Measurements from ENCODE around the gene ASAP3. TPM values are rescaled to one million over a fixed set of nuclear protein-coding genes. Genes with fewer than 3 reads are reported as not detected.

The ASAP3 gene
- total and polyA plus RNA-seq, 8 donors, result 24.9 to 228 (median 30.5) TPM

GRCh38 chr1:23521588-23521987, 37.6 kb upstream of the ASAP3 start:
- intact Hi-C loops (cut with DNase I; ENCODE audit: low total_unique reads), result no loop called here
- H3K27ac ChIP-seq, result no peak overlapping the region
- TF ChIP-seq CTCF (IDR thresholded peaks at IDR 0.05) (no peak), EP300 (IDR thresholded peaks at IDR 0.05) (no peak), POLR2A (IDR thresholded peaks at IDR 0.05) (no peak), POLR2AphosphoS5 (IDR thresholded peaks at IDR 0.05) (no peak)
- 93 to 98% (median 96%) methylated on average over 15 to 16 of the region's 16 CpGs for WGBS, 5 donors
- H3K9me3 ChIP-seq, result no peaks in the 10 kb centered on the region
- H3K36me3 ChIP-seq, result peaks cover 0 to 8% (median 0%) of the 10 kb centered on the region in 4 donors
- peaks cover 0 to 3% (median 0%) of the 10 kb centered on the region in 3 donors for H3K27me3 ChIP-seq
- no peak overlapping the region for H3K4me3 ChIP-seq
- peaks cover 9 to 25% (median 20%) of the 10 kb centered on the region in 4 donors for H3K4me1 ChIP-seq
- no peak for DNase-seq

- Histone ChIP-seq H3K4me1 (no peaks in the 10 kb centered on the region), H3K27ac (no peak overlapping the region), H3K27me3 (no peaks in the 10 kb centered on the region), H3K9me3 (no peaks in the 10 kb centered on the region), H3K36me3 (peaks cover 0 to 16% (median 0%) of the 10 kb centered on the region in 4 donors), H3K4me3 (no peak overlapping the region)
- DNase-seq, result no peak
- TF ChIP-seq CTCF (IDR thresholded peaks at IDR 0.05) (no peak), POLR2A (IDR thresholded peaks at IDR 0.05) (no peak), POLR2AphosphoS5 (IDR thresholded peaks at IDR 0.05) (no peak), EP300 (IDR thresholded peaks at IDR 0.05) (no peak)
- 88 to 96% (median 94%) methylated on average over 9 of the region's 9 CpGs for WGBS, 5 donors
- intact Hi-C loops (cut with DNase I; ENCODE audit: low total_unique reads), result no loop called here
These were observed 33.6 kb upstream of the ASAP3 start for GRCh38 chr1:23517581-23517980.

GRCh38 chr1:23515905-23516304, 31.9 kb upstream of the ASAP3 start:
- H3K36me3 ChIP-seq, result peaks cover 0 to 21% (median 0%) of the 10 kb centered on the region in 4 donors
- H3K27me3 ChIP-seq, result no peaks in the 10 kb centered on the region
- TF ChIP-seq POLR2AphosphoS5 (IDR thresholded peaks at IDR 0.05) (no peak), POLR2A (IDR thresholded peaks at IDR 0.05) (no peak), EP300 (IDR thresholded peaks at IDR 0.05) (no peak), CTCF (IDR thresholded peaks at IDR 0.05) (no peak)
- H3K9me3 ChIP-seq, result no peaks in the 10 kb centered on the region
- no peak overlapping the region for H3K27ac ChIP-seq
- WGBS, 5 donors, result 96 to 100% (median 99%) methylated on average over 4 of the region's 4 CpGs
- H3K4me1 ChIP-seq, result no peaks in the 10 kb centered on the region
- no peak overlapping the region for H3K4me3 ChIP-seq
- intact Hi-C loops (cut with DNase I; ENCODE audit: low total_unique reads), result no loop called here
- DNase-seq, result no peak

- Histone ChIP-seq H3K36me3 (peaks cover 0 to 31% (median 0%) of the 10 kb centered on the region in 4 donors), H3K4me1 (no peaks in the 10 kb centered on the region), H3K4me3 (no peak overlapping the region), H3K27me3 (no peaks in the 10 kb centered on the region), H3K9me3 (no peaks in the 10 kb centered on the region), H3K27ac (no peak overlapping the region)
- intact Hi-C loops (cut with DNase I; ENCODE audit: low total_unique reads), result no loop called here
- WGBS, 5 donors, result 95 to 98% (median 97%) methylated on average over 3 of the region's 3 CpGs
- no peak for DNase-seq
- TF ChIP-seq POLR2A (IDR thresholded peaks at IDR 0.05) (no peak), POLR2AphosphoS5 (IDR thresholded peaks at IDR 0.05) (no peak), CTCF (IDR thresholded peaks at IDR 0.05) (no peak)
These were observed 30.2 kb upstream of the ASAP3 start for GRCh38 chr1:23514111-23514679.
